Activated CD8-positive, alpha-beta memory T cell treated with anti-CD3 and anti-CD28 coated beads, Interleukin-2, amount 50 U/mL, for 1 hour (primary cell): Measurements from ENCODE around the gene ERLEC1.
"Not testable (repeated sequence)": the region's sequence is repeated elsewhere in the genome, so short reads cannot be mapped to it uniquely, and the experiment has no call there.

ENCODE experiments used
- DNase-seq: peaks from one replicate; pipeline ENCODE4 v3.0.0-alpha.2; 2020; ENCODE audit errors: extremely low read depth

Gene ERLEC1

GRCh38 chr2:53780056-53780455 lies 6.8 kb upstream of the ERLEC1 start:
- no peak for DNase-seq

GRCh38 chr2:53782676-53783075 lies 4.2 kb upstream of the ERLEC1 start:
- no peak for DNase-seq

GRCh38 chr2:53784436-53784835 lies 2.4 kb upstream of the ERLEC1 start:
- no peak for DNase-seq

- no peak for DNase-seq
Measured at GRCh38 chr2:53785366-53785765, 1.5 kb upstream of the ERLEC1 start.

- DNase-seq, result no peak
Measured at GRCh38 chr2:53786352-53786704, 516 bp upstream of the ERLEC1 start.

- no peak for DNase-seq
Measured at GRCh38 chr2:53787614-53788289, 908 bp downstream of the ERLEC1 start.

- DNase-seq, result no peak
Measured at GRCh38 chr2:53793261-53793660, 6.4 kb downstream of the ERLEC1 start.

- no peak for DNase-seq
Measured at GRCh38 chr2:53793821-53794220, 7.0 kb downstream of the ERLEC1 start.

GRCh38 chr2:53801547-53801946 lies 14.7 kb downstream of the ERLEC1 start:
- DNase-seq, result no peak

GRCh38 chr2:53802617-53803151 lies 15.8 kb downstream of the ERLEC1 start:
- DNase-seq, result no peak

- no peak for DNase-seq
Measured at GRCh38 chr2:53811601-53812000, 24.8 kb downstream of the ERLEC1 start.

- no peak for DNase-seq
Measured at GRCh38 chr2:53813151-53813550, 26.3 kb downstream of the ERLEC1 start.

- no peak for DNase-seq
Measured at GRCh38 chr2:53818854-53819435, 32.1 kb downstream of the ERLEC1 start.

GRCh38 chr2:53819634-53820033 lies 32.8 kb downstream of the ERLEC1 start:
- no peak for DNase-seq

- DNase-seq, result no peak
Measured at GRCh38 chr2:53820048-53820447, 33.2 kb downstream of the ERLEC1 start.

- no peak for DNase-seq
Measured at GRCh38 chr2:53820711-53821110, 33.9 kb downstream of the ERLEC1 start.

- no peak for DNase-seq
Measured at GRCh38 chr2:53821810-53822209, 35.0 kb downstream of the ERLEC1 start.

- not testable (repeated sequence) for DNase-seq
Measured at GRCh38 chr2:53823639-53824038, 36.8 kb downstream of the ERLEC1 start.

GRCh38 chr2:53826030-53826410 lies 39.2 kb downstream of the ERLEC1 start:
- no peak for DNase-seq

- no peak for DNase-seq
Measured at GRCh38 chr2:53826587-53827397, 39.9 kb downstream of the ERLEC1 start.

GRCh38 chr2:53827398-53828175 lies 40.7 kb downstream of the ERLEC1 start:
- no peak for DNase-seq

- DNase-seq, result no peak
Measured at GRCh38 chr2:53828331-53828730, 41.5 kb downstream of the ERLEC1 start.
